GM23338 (cell line): ENCODE results near the gene PSORS1C2. TPM values are rescaled to one million over a fixed set of nuclear protein-coding genes. Genes with fewer than 3 reads are reported as not detected.

Experiments
- ATAC-seq: fragments of 200-7000 bp; cut with Tn5 transposase; 3 replicates; pipeline ENCODE4 v1.9.1; 2020
- DNase-seq: peaks from one replicate; pipeline ENCODE4 v3.0.0-alpha.2; 2015; ENCODE audit warnings: low spot score
- H2AFZ ChIP-seq: fragments of 200-600 bp; sonication (generic); 2 replicates; pipeline ENCODE4 v1.8.0; 2016; ENCODE audit warnings: antibody characterized with exemption, mild to moderate bottlenecking, moderate library complexity
- H3F3A ChIP-seq: fragments of 200-600 bp; sonication (generic); replicated peaks from 2 replicates; pipeline ENCODE4 v1.8.0; 2017; ENCODE audit warnings: antibody characterized with exemption, mixed run types, low read depth
- H3K27ac ChIP-seq: fragments of 200-600 bp; sonication (generic); 2 replicates; pipeline ENCODE4 v1.6.1; 2016; ENCODE audit warnings: low read depth
- H3K27me3 ChIP-seq: fragments of 200-600 bp; sonication (generic); 2 replicates; pipeline ENCODE4 v1.8.0; 2016; ENCODE audit warnings: mild to moderate bottlenecking, mixed run types, moderate library complexity; ENCODE audit not compliant: insufficient read depth
- H3K36me3 ChIP-seq: fragments of 200-600 bp; sonication (generic); 2 replicates; pipeline ENCODE4 v1.8.0; 2016; ENCODE audit warnings: mild to moderate bottlenecking; ENCODE audit not compliant: insufficient read depth
- H3K4me1 ChIP-seq: fragments of 200-600 bp; sonication (generic); 2 replicates; pipeline ENCODE4 v1.8.0; 2016; ENCODE audit warnings: mild to moderate bottlenecking, moderate library complexity; ENCODE audit not compliant: insufficient read depth
- H3K4me2 ChIP-seq: fragments of 200-600 bp; sonication (generic); 2 replicates; pipeline ENCODE4 v1.7.1; 2017; ENCODE audit warnings: mixed run types
- H3K4me3 ChIP-seq: fragments of 200-600 bp; sonication (generic); 2 replicates; pipeline ENCODE4 v1.6.1; 2016; ENCODE audit warnings: mixed run types
- H3K79me2 ChIP-seq: fragments of 200-600 bp; sonication (generic); replicated peaks from 2 replicates; pipeline ENCODE4 v1.8.0; 2017; ENCODE audit warnings: mild to moderate bottlenecking; ENCODE audit not compliant: insufficient read depth
- H3K9me2 ChIP-seq: fragments of 200-600 bp; sonication (generic); 2 replicates; pipeline ENCODE4 v1.8.0; 2017; ENCODE audit not compliant: insufficient read depth
- H4K20me1 ChIP-seq: fragments of 200-600 bp; sonication (generic); replicated peaks from 2 replicates; pipeline ENCODE4 v1.8.0; 2017; ENCODE audit warnings: mild to moderate bottlenecking; ENCODE audit not compliant: insufficient read depth
- H3K27ac Mint-ChIP-seq: 2 replicates; pipeline ENCODE4 v1.8.0; 2020; ENCODE audit warnings: inconsistent platforms, mild to moderate bottlenecking, moderate library complexity, mixed read lengths
- H3K27me3 Mint-ChIP-seq: 3 replicates; pipeline ENCODE4 v1.8.0; 2022; ENCODE audit warnings: low read depth, mild to moderate bottlenecking, moderate library complexity, mixed read lengths, inconsistent platforms; ENCODE audit not compliant: insufficient read depth, poor library complexity
- H3K36me3 Mint-ChIP-seq: 3 replicates; pipeline ENCODE4 v1.8.0; 2021; ENCODE audit warnings: low read depth, mild to moderate bottlenecking, inconsistent platforms, moderate library complexity, mixed read lengths
- H3K4me1 Mint-ChIP-seq: 3 replicates; pipeline ENCODE4 v1.8.0; 2020; ENCODE audit warnings: mild to moderate bottlenecking, inconsistent platforms, mixed read lengths
- H3K4me3 Mint-ChIP-seq: 3 replicates; pipeline ENCODE4 v1.8.0; 2021; ENCODE audit warnings: moderate library complexity, mild to moderate bottlenecking, inconsistent platforms, mixed read lengths
- H3K9me3 Mint-ChIP-seq: 3 replicates; pipeline ENCODE4 v1.8.0; 2020; ENCODE audit warnings: moderate library complexity, mild to moderate bottlenecking, inconsistent platforms, mixed read lengths
- CREB1 ChIP-seq: fragments of 250-450 bp; sonication (Bioruptor Pico); IDR thresholded peaks from 2 replicates; pipeline ENCODE4 v1.5.0; 2020; ENCODE audit warnings: low read depth, mild to moderate bottlenecking, moderate library complexity
- CTCF ChIP-seq, 2 experiments: fragments of 200-600 bp in 1 of 2; sonication (generic) in 1 of 2; conservative IDR thresholded peaks; 2 replicates each; pipeline versions ENCODE4 v1.5.1 to v1.6.1; 2016 to 2017; ENCODE audit warnings: antibody characterized with exemption in 2 of 2, low read depth in 2 of 2, mild to moderate bottlenecking in 2 of 2, moderate library complexity in 1 of 2
- ETS1 ChIP-seq: IDR thresholded peaks from 2 replicates; pipeline ENCODE4 v1.6.1; 2016; ENCODE audit warnings: antibody characterized with exemption
- EZH2phosphoT487 ChIP-seq: fragments of 200-600 bp; sonication (generic); IDR thresholded peaks from one replicate; pipeline ENCODE4 v1.8.1; 2018; ENCODE audit warnings: antibody characterized with exemption; ENCODE audit not compliant: unreplicated experiment
- JUNB ChIP-seq: IDR thresholded peaks from one replicate; pipeline ENCODE4 v1.6.1; 2016; ENCODE audit warnings: antibody characterized with exemption; ENCODE audit not compliant: unreplicated experiment
- POLR2AphosphoS5 ChIP-seq: IDR thresholded peaks from 2 replicates; pipeline ENCODE4 v1.6.1; 2016; ENCODE audit warnings: antibody characterized with exemption, low read depth
- REST ChIP-seq: IDR thresholded peaks from one replicate; pipeline ENCODE4 v1.6.1; 2018; ENCODE audit warnings: antibody characterized with exemption; ENCODE audit not compliant: unreplicated experiment
- STAT1 ChIP-seq: IDR thresholded peaks from one replicate; pipeline ENCODE4 v1.6.1; 2016; ENCODE audit warnings: antibody characterized with exemption; ENCODE audit not compliant: unreplicated experiment
- ZNF114 ChIP-seq: fragments of 250-450 bp; sonication (Bioruptor Pico); IDR thresholded peaks from 2 replicates; pipeline ENCODE4 v1.5.0; 2020; ENCODE audit warnings: mild to moderate bottlenecking, moderate library complexity
- ZNF331 ChIP-seq: fragments of 250-450 bp; sonication (Bioruptor Pico); IDR thresholded peaks from 2 replicates; pipeline ENCODE4 v1.5.0; 2020; ENCODE audit warnings: low read depth, mild to moderate bottlenecking, moderate library complexity
- ZNF462 ChIP-seq: fragments of 250-450 bp; sonication (Bioruptor Pico); IDR thresholded peaks from 2 replicates; pipeline ENCODE4 v1.5.0; 2020; ENCODE audit warnings: mild to moderate bottlenecking, moderate library complexity
- polyA plus RNA-seq: library from polyadenylated mRNA; unstranded; fragments of >200 nt; fragmentation: Nextera tagmentation; extraction: Ambion mirVana; gene quantifications from 2 replicates; pipeline ENCODE4 v1.2.1, GENCODE V29; 2016
- total RNA-seq: library from RNA; depleted of rRNA; stranded (reverse); fragments of >200 nt; shearing (Covaris generic); gene quantifications from 2 replicates; pipeline ENCODE4 v1.2.3, GENCODE V29; 2014

Gene PSORS1C2
- total and polyA plus RNA-seq, 2 experiments from 2014 or later = 0.47 TPM; not detected in 1

- peaks cover 13% of the 10 kb centered on the region; the same call in 2 of the 3 replicates for H3K36me3 Mint-ChIP-seq
- Histone ChIP-seq H3F3A (no peaks in the 10 kb centered on the region), H3K36me3 (no peaks in the 10 kb centered on the region; the same call in 1 of the 2 replicates), H3K27ac (no peak overlapping the region), H4K20me1 (no peaks in the 10 kb centered on the region), H3K9me2 (no peaks in the 10 kb centered on the region), H3K4me2 (no peak overlapping the region; the same call in 1 of the 2 replicates), H2AFZ (no peak overlapping the region), H3K4me3 (no peak overlapping the region), H3K4me1 (peaks cover 32% of the 10 kb centered on the region), H3K79me2 (no peaks in the 10 kb centered on the region), H3K27me3 (no peaks in the 10 kb centered on the region)
- DNase-seq (peak; percentile 95), ATAC-seq (peak; percentile 97)
- peaks cover 39% of the 10 kb centered on the region for H3K4me1 Mint-ChIP-seq
- H3K27me3 Mint-ChIP-seq = peaks cover 7% of the 10 kb centered on the region
- H3K9me3 Mint-ChIP-seq = no peaks in the 10 kb centered on the region
- no peak overlapping the region for H3K4me3 Mint-ChIP-seq
- no peak overlapping the region for H3K27ac Mint-ChIP-seq
- TF ChIP-seq ZNF114 (no peak), REST (no peak), JUNB (no peak), ZNF331 (CRISPR knock-in tag) (no peak), ZNF462 (no peak), CTCF (conservative IDR thresholded peaks at IDR 0.05; ENCODE audit: low read depth in 2 of 2) (no peak), POLR2AphosphoS5 (no peak), EZH2phosphoT487 (no peak), STAT1 (no peak), CREB1 (CRISPR knock-in tag) (no peak), ETS1 (no peak)
Measured at GRCh38 chr6:31180500-31180899, 41.6 kb upstream of the PSORS1C2 start.
